Measurements from ENCODE around the gene TRMT44. TPM values are rescaled to one million over a fixed set of nuclear protein-coding genes. Genes with fewer than 3 reads are reported as not detected.

The TRMT44 gene
- total and polyA plus RNA-seq, 2 of the 13 experiments (the other 11 are each of a cell fraction or from before 2014, with no cell fraction given) = 5.8 to 8.6 TPM

DNA sequence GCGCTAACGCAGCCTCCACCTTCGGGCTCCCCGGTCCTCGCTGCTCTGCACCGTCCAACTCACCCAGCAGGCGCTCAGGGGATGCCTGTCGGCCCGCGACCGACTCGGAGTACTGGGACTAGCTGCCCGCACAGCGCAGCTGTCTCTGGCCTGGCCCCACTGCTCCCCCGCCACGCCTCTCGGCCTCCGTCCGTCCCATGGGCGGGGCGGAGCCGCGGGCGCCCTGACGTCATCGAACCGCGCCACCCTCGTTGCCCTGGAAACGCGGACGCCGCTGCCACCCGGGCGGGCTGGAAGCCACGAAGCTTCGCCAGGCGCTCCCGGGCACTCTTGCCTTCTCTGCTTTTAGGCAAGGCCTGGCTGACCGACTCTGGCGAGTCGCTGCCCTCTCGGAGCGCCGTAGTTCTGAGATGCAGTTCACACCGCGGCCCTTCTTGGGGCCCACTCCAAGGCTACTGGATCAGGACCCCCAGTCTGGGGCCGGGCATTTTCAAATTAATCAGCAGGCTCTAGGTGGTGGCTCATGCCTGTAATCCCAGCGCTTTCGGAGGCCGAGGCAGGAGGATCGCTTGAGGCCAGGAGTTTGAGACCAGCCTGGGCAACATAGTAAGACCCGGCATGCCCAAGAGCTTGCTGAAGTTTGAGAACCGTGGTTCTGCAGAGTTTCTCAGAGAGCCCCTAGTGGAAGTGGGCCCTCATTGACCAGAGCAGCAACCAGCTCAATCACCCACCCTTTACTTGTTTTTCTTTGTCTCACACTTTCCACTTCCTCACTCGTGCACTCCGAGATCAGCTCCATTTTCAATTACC is 12.1 kb upstream of the TRMT44 start (continued):
- TF ChIP-seq HCFC1 (IDR thresholded peaks at IDR 0.05; ENCODE audit: low read depth, low read length) (peak; percentile 81), TP53 (CRISPR knock-in tag; conservative IDR thresholded peaks at IDR 0.05) (peak; percentile 52; the same call in 1 of the 2 replicates), ZNF207 (IDR thresholded peaks at IDR 0.05; ENCODE audit: borderline replicate concordance) (no peak), BRCA1 (CRISPR knock-in tag; IDR thresholded peaks at IDR 0.05) (0 out of 2 replicates have a peak, but pooled peaks have one; percentile 38), ZNF317 (CRISPR knock-in tag; IDR thresholded peaks at IDR 0.05) (0 out of 2 replicates have a peak, but pooled peaks have one; percentile 44), ZNF101 (CRISPR knock-in tag; IDR thresholded peaks at IDR 0.05; ENCODE audit: borderline replicate concordance, low read depth) (no peak), KMT2A (CRISPR knock-in tag; IDR thresholded peaks at IDR 0.05) (peak; percentile 71; the same call in 1 of the 2 replicates), XRCC5 (optimal IDR thresholded peaks at IDR 0.05; ENCODE audit: low read length) (peak; percentile 31), ZBTB3 (CRISPR knock-in tag; IDR thresholded peaks at IDR 0.05; ENCODE audit: borderline replicate concordance, low read depth) (0 out of 2 replicates have a peak, but pooled peaks have one; percentile 33), SIN3B (IDR thresholded peaks at IDR 0.05; ENCODE audit: low read length) (peak; percentile 83; the same call in 1 of the 2 replicates), SMAD3 (CRISPR knock-in tag; IDR thresholded peaks at IDR 0.05) (0 out of 2 replicates have a peak, but pooled peaks have one; percentile 38), PHF8 (CRISPR knock-in tag; IDR thresholded peaks at IDR 0.05) (peak; percentile 90), KDM4B (CRISPR knock-in tag; IDR thresholded peaks at IDR 0.05) (no peak), FOXA3 (CRISPR knock-in tag; IDR thresholded peaks at IDR 0.05) (peak; percentile 57; the same call in 1 of the 2 replicates), CBX1 (IDR thresholded peaks at IDR 0.05; ENCODE audit: low read depth) (peak; percentile 56), MIER3 (CRISPR knock-in tag; IDR thresholded peaks at IDR 0.05; ENCODE audit: borderline replicate concordance) (peak; percentile 65), ZNF326 (CRISPR knock-in tag; IDR thresholded peaks at IDR 0.05; ENCODE audit: borderline replicate concordance) (peak; percentile 90), ZNF777 (CRISPR knock-in tag; IDR thresholded peaks at IDR 0.05) (peak; percentile 82), YEATS2 (CRISPR knock-in tag; IDR thresholded peaks at IDR 0.05; ENCODE audit: borderline replicate concordance) (peak; percentile 90)
- TF ChIP-seq, protein P1, sequence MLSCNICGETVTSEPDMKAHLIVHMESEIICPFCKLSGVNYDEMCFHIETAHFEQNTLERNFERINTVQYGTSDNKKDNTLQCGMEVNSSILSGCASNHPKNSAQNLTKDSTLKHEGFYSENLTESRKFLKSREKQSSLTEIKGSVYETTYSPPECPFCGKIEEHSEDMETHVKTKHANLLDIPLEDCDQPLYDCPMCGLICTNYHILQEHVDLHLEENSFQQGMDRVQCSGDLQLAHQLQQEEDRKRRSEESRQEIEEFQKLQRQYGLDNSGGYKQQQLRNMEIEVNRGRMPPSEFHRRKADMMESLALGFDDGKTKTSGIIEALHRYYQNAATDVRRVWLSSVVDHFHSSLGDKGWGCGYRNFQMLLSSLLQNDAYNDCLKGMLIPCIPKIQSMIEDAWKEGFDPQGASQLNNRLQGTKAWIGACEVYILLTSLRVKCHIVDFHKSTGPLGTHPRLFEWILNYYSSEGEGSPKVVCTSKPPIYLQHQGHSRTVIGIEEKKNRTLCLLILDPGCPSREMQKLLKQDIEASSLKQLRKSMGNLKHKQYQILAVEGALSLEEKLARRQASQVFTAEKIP (CRISPR knock-in tag; IDR thresholded peaks at IDR 0.05; ENCODE audit: borderline replicate concordance) = no peak
- TF ChIP-seq, protein P2, sequence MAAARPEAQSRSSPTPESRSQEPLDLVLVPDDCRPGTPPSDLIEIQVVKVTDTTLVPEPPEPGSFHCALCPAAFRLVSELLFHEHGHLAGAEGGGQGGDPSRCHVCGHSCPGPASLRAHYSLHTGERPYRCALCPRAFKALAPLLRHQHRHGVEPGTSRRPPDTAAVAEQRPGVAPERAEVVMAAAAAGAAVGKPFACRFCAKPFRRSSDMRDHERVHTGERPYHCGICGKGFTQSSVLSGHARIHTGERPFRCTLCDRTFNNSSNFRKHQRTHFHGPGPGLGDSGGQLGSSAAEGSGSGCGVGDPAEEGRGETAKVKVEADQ (CRISPR knock-in tag; IDR thresholded peaks at IDR 0.05; ENCODE audit: borderline replicate concordance) = no peak
- TF ChIP-seq, protein P3, sequence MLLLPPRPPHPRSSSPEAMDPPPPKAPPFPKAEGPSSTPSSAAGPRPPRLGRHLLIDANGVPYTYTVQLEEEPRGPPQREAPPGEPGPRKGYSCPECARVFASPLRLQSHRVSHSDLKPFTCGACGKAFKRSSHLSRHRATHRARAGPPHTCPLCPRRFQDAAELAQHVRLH (CRISPR knock-in tag; IDR thresholded peaks at IDR 0.05; ENCODE audit: borderline replicate concordance, low read depth) = 0 out of 2 replicates have a peak, but pooled peaks have one; percentile 38
- TF ChIP-seq, protein P4, sequence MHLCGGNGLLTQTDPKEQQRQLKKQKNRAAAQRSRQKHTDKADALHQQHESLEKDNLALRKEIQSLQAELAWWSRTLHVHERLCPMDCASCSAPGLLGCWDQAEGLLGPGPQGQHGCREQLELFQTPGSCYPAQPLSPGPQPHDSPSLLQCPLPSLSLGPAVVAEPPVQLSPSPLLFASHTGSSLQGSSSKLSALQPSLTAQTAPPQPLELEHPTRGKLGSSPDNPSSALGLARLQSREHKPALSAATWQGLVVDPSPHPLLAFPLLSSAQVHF (CRISPR knock-in tag; IDR thresholded peaks at IDR 0.05) = no peak
- TF ChIP-seq, protein P5, sequence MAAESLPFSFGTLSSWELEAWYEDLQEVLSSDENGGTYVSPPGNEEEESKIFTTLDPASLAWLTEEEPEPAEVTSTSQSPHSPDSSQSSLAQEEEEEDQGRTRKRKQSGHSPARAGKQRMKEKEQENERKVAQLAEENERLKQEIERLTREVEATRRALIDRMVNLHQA (CRISPR knock-in tag; IDR thresholded peaks at IDR 0.05) = no peak
- TF ChIP-seq, protein P6, sequence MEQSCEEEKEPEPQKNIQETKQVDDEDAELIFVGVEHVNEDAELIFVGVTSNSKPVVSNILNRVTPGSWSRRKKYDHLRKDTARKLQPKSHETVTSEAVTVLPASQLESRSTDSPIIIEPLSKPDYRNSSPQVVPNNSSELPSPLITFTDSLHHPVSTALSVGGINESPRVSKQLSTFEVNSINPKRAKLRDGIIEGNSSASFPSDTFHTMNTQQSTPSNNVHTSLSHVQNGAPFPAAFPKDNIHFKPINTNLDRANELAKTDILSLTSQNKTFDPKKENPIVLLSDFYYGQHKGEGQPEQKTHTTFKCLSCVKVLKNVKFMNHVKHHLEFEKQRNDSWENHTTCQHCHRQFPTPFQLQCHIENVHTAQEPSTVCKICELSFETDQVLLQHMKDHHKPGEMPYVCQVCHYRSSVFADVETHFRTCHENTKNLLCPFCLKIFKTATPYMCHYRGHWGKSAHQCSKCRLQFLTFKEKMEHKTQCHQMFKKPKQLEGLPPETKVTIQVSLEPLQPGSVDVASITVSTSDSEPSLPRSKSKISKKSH (CRISPR knock-in tag; IDR thresholded peaks at IDR 0.05; ENCODE audit: borderline replicate concordance) = peak; percentile 73; the same call in 1 of the 2 replicates
